H1 (cell line): ENCODE measurements around the gene NTMT1. TPM values are rescaled to one million over a fixed set of nuclear protein-coding genes. Genes with fewer than 3 reads are reported as not detected.

Experiments
- CTCF ChIP-seq, 3 experiments: IDR thresholded peaks; 1 replicate in 2 of 3; 2 replicates in 1 of 3; pipeline versions ENCODE4 v1.5.1 to v1.6.1; 2011; ENCODE audit warnings: low read length in 3 of 3, mild to moderate bottlenecking in 3 of 3, inconsistent platforms in 2 of 3, low read depth in 1 of 3, moderate library complexity in 1 of 3; ENCODE audit not compliant: insufficient read depth in 1 of 3; ENCODE audit errors: control extremely low read depth in 1 of 3
- PHF8 ChIP-seq: fragments of 200-600 bp; sonication (generic); conservative IDR thresholded peaks from 2 replicates; pipeline ENCODE4 v1.7.1; 2012; ENCODE audit warnings: low read depth, mild to moderate bottlenecking, inconsistent platforms, low read length, moderate library complexity
- USF2 ChIP-seq: IDR thresholded peaks from 2 replicates; pipeline ENCODE4 v1.6.1; 2011; ENCODE audit warnings: low read length, improper control_type of control experiment
- polyA plus RNA-seq, 7 experiments: library from polyadenylated mRNA; depleted of rRNA in 3 of 7; stranded (reverse) in 5 of 7; unstranded in 2 of 7; fragments of >200 nt in 5 of 7; fragments of 200-250 nt in 2 of 7; gene quantifications; 1 replicate in 5 of 7; 2 replicates in 1 of 7; 4 replicates in 1 of 7; pipeline versions ENCODE4 v1.2.1 to v1.2.3, GENCODE V29; 2011 to 2013; ENCODE audit warnings: missing spikeins in 2 of 7, mixed read lengths in 2 of 7
- total RNA-seq: library from RNA; stranded (reverse); fragmentation: NEBNext Ultra II Directional; extraction: Animal tissue kit (Norgen Biotek cat#: 25700); gene quantifications from 2 replicates; pipeline ENCODE4 v1.2.1, GENCODE V29; 2021

Gene NTMT1
- total and polyA plus RNA-seq, 2 of the 8 experiments (the other 6 are each of a cell fraction or from before 2014, with no cell fraction given), result 66.8 to 70.2 TPM

- TF ChIP-seq PHF8 (0 out of 2 replicates have a peak, but pooled peaks have one; percentile 50), CTCF (IDR thresholded peaks at IDR 0.05; ENCODE audit: control extremely low read depth in 1 of 3, insufficient read depth in 1 of 3, low read depth in 1 of 3, low read length in 3 of 3) (peak in 1 of 3 experiments; percentile 17; a peak in 1 of 4 replicates), USF2 (no peak)
Measured at GRCh38 chr9:129619787-129620668, 5.9 kb upstream of the NTMT1 start (continued).
